Measurements from ENCODE around the gene SYMPK. TPM values are rescaled to one million over a fixed set of nuclear protein-coding genes. Genes with fewer than 3 reads are reported as not detected.
A peak's percentile ranks its signal among the peaks of the same experiment; 100 is the strongest.

Gene SYMPK
- total RNA-seq, 1 experiment from 2014 or later = 32.6 TPM

DNA sequence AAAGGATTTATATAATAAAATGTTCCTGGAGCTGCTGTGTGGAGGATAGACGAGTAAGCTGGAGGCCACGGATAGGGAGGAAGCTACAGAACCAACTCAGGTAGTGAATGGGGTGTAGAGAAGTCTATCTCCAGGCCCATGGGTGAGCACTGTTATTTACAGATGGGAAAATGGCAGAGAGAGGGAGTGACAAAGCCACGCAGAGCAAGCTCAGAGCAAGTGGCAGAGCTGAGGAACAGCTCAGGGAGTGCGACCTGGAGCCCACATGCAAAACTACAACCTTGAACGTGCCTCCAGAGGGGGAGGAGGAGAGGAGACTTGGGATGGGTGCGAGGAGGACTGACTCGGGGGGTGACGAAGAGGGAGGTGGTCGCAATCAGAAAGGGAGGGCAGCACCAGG is 34.4 kb downstream of the SYMPK start:
- peaks cover 52% of the 10 kb centered on the region for H3K36me3 ChIP-seq
- no peaks in the 10 kb centered on the region for H3K9me3 ChIP-seq (replicated peaks)
- no peaks in the 10 kb centered on the region for H3K4me1 ChIP-seq
- H3K27me3 ChIP-seq = no peaks in the 10 kb centered on the region
- no peak for DNase-seq
- no peak overlapping the region for H3K4me3 ChIP-seq
- no peak overlapping the region for H3K27ac ChIP-seq

DNA sequence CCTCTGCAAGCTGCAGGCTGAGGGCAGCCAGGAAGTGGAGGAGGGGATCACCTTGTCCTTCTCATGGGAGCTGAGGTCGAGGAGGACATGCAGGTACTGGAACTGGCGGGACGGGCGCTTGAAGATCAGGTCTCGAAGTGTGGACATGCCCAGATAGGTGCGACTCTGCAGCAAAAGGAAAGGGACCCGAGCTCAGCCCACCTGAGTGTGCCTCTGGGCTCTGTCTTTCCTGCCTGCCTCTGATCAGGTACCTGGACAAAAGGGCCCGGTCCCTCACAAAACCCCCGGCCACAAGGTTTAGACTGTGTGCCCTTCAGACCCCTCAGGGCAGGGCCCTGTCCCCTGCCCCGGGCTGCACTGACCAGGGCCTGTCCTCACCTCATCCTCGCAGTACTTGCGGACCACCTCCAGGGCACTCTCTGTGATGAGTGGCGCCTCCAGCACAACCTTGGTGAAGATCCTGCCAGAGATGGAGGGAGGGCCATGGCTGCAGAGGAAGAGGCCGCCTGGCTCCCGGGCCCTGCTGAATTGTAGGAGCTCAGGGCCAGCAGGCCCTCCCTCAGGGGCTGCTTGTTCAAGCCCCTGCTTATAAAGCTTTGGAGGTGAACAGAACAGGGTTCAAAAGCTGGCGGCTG is 35.4 kb downstream of the SYMPK start:
- H3K27me3 ChIP-seq = no peaks in the 10 kb centered on the region
- no peak for DNase-seq
- H3K36me3 ChIP-seq = peaks cover 51% of the 10 kb centered on the region
- no peak overlapping the region for H3K4me3 ChIP-seq
- H3K9me3 ChIP-seq (replicated peaks) = no peaks in the 10 kb centered on the region
- no peaks in the 10 kb centered on the region for H3K4me1 ChIP-seq
- no peak overlapping the region for H3K27ac ChIP-seq

DNA sequence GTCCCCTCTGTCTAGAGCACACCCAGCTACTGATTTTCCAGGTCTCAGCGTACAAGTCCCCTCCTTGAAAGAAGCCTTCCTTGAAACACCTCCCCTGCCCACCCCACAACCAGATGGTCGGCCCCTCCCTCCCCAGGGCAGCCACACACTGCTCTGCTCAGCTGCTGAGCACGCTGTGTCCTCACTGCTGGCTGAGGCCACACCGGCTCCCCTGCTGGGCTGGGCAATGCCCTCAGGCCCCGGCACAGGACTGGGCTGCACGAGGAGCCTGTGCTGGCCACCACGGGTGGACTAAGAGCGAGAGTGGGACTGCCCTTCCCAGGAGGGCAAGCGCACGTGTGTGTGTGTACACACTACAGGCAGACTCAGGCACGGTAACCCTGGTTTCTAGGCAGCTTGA is 36.0 kb downstream of the SYMPK start:
- DNase-seq = no peak
- peaks cover 47% of the 10 kb centered on the region for H3K36me3 ChIP-seq
- H3K4me1 ChIP-seq = no peaks in the 10 kb centered on the region
- H3K27me3 ChIP-seq = no peaks in the 10 kb centered on the region
- H3K9me3 ChIP-seq (replicated peaks) = no peaks in the 10 kb centered on the region
- no peak overlapping the region for H3K4me3 ChIP-seq
- no peak overlapping the region for H3K27ac ChIP-seq

DNA sequence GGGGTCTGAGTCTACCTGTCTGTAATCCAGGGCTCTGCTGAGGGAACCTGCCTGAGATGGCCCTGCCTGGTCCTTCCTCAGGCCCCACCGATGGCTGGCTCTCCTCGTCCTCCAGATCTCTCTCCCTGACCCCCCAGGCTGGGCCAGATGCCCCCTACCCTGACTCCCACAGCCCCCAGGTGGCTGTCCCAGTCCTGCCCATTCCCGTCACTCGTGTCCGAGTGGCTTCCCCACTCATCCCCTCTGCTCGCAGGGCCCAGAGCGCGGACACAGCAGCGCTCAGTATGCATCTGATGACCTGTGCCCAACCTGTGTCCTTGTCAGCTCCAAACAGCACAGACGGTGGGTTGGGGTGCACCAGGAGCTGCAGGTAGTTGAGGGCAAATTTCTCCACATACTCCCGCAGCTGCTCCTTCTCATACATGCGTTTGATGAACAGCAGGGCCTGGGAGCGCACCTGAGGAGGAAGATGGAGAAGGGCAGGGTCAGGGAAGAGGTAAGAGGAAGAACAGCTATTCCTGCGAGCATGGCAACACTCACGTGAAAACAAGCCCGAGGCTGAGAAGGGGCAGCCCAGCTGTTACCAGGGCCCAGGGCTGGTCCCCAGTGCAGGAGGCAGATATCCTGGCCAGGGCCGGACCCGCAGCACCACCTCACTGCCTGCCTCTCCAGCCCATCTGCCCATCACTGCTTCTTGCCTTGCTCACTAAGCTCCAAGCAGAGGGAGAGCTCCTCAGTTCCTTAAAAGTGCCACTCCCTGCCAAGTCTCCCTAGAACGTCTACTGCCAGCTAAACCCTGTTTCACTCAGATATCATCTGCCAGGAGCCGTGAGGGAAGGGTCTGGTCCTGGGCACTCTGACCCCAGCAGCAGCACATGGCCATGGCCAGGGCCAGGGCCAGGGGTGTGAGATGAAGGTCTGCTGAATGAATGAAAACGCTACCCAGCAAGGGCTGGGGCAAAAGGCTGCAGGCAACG is 36.7 kb downstream of the SYMPK start:
- Histone ChIP-seq H3K9me3 (replicated peaks) (no peaks in the 10 kb centered on the region), H3K27me3 (no peaks in the 10 kb centered on the region), H3K36me3 (peaks cover 40% of the 10 kb centered on the region), H3K27ac (no peak overlapping the region), H3K4me1 (no peaks in the 10 kb centered on the region), H3K4me3 (no peak overlapping the region)
- no peak for DNase-seq

DNA sequence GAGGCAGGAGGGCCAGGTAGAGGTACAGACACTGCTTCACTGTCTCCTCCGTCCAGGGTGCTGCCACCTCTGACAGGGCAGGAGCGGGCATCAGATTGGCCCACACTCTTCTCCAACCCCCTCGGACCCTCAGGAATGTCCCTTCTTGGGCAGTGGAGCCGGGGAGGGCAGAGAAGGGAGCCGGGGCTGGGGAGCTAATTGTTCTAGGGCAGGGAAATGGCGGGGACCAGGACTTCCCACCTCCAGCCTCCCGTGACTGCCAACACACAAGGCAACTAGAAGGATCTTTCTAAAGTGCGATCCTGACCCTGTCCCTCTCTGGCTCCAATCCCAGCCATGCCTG is 37.7 kb downstream of the SYMPK start:
- Histone ChIP-seq H3K4me1 (no peaks in the 10 kb centered on the region), H3K36me3 (peaks cover 36% of the 10 kb centered on the region), H3K27ac (no peak overlapping the region), H3K9me3 (replicated peaks) (no peaks in the 10 kb centered on the region), H3K27me3 (no peaks in the 10 kb centered on the region), H3K4me3 (no peak overlapping the region)
- DNase-seq = no peak

DNA sequence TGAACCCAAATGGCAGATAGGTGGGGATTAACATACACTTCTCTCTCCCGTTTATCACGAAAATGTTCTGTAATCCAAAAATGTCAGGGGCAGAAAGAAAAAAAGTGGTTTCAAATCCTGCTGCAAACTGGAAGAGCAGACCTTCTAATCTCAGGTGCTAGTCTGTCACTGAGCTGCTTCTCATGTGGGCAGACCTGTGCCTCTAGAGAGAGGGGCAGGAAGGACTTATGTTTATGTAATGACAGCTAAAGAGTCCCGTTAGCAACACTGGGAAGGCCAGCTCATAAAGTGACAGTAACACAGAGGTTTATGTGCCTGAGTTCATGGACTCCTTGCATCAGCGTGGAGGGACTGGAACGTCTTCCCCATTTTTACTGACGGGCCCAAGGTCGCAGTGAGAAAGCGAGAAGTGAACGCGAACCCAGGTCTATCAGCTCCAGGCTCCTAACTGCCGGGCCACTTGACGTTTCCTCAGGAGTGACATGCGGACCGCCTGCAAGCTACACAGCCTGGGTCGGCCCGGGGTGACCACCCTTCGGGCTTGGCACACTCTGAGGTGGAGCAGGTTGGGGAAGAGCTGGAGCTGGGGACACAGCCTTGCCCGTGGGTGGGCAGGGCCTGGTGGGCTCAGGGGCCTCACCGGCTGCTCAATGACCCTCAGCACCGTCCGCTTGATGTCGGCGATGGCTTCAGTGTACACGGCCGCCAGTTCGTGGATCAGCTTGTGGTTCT is 38.2 kb downstream of the SYMPK start:
- DNase-seq = no peak
- Histone ChIP-seq H3K27ac (no peak overlapping the region), H3K36me3 (peaks cover 36% of the 10 kb centered on the region), H3K27me3 (no peaks in the 10 kb centered on the region), H3K9me3 (replicated peaks) (no peaks in the 10 kb centered on the region), H3K4me3 (no peak overlapping the region), H3K4me1 (no peaks in the 10 kb centered on the region)

DNA sequence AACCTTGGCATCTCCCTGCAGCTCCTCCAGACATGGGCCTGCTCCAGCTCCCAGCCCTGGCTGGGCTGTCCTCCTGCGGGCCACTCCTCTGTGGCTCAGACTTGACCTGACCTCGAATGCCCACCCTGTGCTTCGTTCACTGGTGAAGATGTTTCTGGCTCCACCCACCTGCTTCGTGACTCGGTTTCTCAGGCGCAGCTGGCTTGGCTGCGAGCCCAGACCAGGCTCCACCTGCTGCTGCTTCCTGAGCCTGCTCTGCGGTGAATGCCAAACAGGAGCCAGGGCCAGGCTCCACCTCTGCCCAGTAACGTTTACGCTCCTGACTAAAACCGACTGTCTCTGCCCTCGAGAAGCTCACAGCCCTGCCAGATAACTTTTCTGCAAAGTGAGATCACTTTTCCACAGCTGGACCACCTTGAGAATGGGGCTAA is 38.9 kb downstream of the SYMPK start:
- no peak overlapping the region for H3K27ac ChIP-seq
- no peaks in the 10 kb centered on the region for H3K4me1 ChIP-seq
- no peaks in the 10 kb centered on the region for H3K9me3 ChIP-seq (replicated peaks)
- peaks cover 31% of the 10 kb centered on the region for H3K36me3 ChIP-seq
- no peak overlapping the region for H3K4me3 ChIP-seq
- H3K27me3 ChIP-seq = no peaks in the 10 kb centered on the region
- DNase-seq = no peak

DNA sequence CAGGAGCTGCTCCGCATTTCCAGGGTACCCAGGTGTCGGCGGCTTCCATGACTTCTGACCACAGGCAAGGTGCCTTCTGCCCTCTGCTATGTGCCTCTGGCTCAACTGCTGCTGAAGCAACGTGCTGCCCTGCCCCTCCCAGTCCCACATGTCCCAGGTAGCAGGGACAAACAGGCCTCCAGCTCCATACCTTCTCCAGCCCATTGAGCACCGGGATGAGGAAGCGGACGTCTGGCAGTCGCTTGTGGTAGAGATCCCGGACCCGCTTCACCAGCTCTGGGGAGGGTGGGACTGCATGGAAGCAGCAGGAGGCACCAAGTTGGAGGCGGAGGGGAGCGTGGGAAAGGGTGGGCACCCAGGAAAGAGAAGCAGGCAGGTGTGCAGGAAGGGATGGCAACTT is 39.8 kb downstream of the SYMPK start:
- no peaks in the 10 kb centered on the region for H3K4me1 ChIP-seq
- H3K4me3 ChIP-seq = no peak overlapping the region
- DNase-seq = no peak
- no peaks in the 10 kb centered on the region for H3K9me3 ChIP-seq (replicated peaks)
- H3K27ac ChIP-seq = no peak overlapping the region
- H3K27me3 ChIP-seq = no peaks in the 10 kb centered on the region
- peaks cover 31% of the 10 kb centered on the region for H3K36me3 ChIP-seq

DNA sequence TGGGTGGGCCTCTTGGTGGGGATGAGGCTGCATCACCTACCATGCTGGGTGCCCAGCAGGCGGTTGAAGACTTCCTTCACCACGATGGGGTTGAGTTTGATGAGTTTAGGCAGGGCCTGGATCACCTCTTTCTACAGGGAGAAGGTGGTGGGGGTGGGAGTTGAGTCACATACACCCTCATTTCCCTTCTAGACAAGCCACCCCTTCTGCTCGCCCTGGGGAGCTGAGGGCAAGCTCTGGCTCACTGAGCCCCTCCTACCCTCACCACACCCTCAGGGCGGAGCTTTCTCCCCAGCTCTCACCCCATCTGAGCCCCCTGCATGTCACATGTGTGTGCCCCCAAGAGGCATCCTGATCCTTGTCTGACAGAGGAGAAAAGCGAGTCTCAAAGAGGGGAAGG is 40.2 kb downstream of the SYMPK start:
- Histone ChIP-seq H3K36me3 (peaks cover 27% of the 10 kb centered on the region), H3K27ac (no peak overlapping the region), H3K27me3 (no peaks in the 10 kb centered on the region), H3K4me1 (peaks cover under 1% of the 10 kb centered on the region; the same call in 1 of the 2 replicates), H3K9me3 (replicated peaks) (no peaks in the 10 kb centered on the region), H3K4me3 (no peak overlapping the region)
- no peak for DNase-seq

DNA sequence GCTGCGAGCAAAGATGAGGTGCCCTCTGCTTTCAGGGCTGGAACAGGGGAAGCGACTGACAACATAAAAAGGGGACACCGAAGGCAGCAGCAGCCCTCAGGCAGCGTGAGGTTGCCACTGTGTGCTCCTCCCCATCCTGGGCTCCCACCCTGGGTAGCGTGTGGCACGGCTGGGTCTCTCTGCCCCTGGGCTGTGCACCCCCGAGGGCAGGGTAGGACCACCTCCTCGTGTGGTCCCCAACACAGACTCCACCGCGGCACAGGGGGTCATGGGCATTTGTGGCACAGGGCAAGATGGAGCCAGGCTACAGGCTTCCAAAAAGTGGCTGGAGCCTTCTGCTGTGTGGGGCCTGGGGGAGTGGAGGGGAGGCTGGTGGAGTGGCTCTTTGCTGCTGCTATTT is 41.4 kb downstream of the SYMPK start:
- Histone ChIP-seq H3K4me3 (no peak overlapping the region), H3K27me3 (no peaks in the 10 kb centered on the region), H3K4me1 (peaks cover 8% of the 10 kb centered on the region; the same call in 1 of the 2 replicates), H3K27ac (no peak overlapping the region), H3K9me3 (replicated peaks) (no peaks in the 10 kb centered on the region), H3K36me3 (peaks cover 25% of the 10 kb centered on the region)
- DNase-seq = no peak

DNA sequence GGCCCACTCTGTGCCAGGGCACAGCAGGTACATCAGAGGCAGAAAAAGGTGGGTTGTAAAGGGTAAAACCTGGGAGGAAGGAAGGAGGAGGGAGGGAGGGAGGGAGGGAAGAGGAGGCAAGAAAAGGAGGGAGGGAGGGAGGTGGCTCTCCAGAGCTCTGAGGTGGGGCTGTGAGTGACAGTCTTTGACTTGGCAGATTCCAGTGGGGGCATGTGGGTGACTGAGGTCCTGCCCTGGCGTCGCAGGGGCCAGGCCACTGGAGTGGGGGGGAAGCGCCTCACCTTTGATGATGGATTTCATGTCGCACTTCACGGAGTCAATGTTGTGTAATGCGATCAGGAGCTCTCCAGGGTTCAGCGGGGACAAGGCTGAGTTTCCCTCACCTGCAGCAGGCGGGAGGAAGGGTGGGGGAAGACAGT is 41.8 kb downstream of the SYMPK start:
- Histone ChIP-seq H3K27me3 (no peaks in the 10 kb centered on the region), H3K36me3 (peaks cover 23% of the 10 kb centered on the region), H3K27ac (no peak overlapping the region), H3K9me3 (replicated peaks) (no peaks in the 10 kb centered on the region), H3K4me3 (no peak overlapping the region), H3K4me1 (peaks cover 11% of the 10 kb centered on the region; the same call in 1 of the 2 replicates)
- no peak for DNase-seq

DNA sequence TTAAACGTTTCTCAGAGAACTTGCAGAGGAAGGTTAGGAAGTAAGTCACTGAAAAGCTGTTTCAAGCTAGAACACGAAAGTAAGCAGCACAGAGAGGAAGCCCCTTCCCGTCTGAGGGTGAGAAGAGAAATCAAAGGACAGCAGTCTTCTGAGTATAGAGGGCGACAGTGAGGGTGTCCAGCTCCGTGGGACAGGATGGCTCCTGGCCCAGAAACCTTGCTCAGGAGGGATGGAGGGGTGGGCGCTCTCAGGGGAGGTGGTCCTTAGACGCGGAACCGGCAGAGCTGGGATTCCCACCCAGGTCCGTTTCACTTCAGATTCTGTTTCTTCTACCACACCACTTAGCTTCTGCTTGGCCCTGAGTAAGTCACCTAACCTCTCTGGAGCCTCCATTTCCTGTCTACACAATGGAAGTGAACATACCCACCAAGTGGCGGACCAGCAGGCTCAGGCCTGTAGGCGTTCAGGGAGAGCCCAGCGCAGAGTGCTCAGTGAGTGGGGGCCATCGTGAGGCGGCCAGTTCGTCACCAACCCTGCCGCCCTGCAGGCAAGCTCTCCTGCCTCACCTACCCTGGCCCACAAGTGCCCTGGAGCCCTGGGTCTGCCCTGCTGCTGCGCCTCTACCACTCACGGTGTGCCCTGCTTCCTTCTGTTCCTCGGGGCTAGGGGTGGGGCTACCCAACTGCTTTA is 42.4 kb downstream of the SYMPK start:
- no peak for DNase-seq
- Histone ChIP-seq H3K4me3 (no peak overlapping the region), H3K9me3 (replicated peaks) (no peaks in the 10 kb centered on the region), H3K27me3 (no peaks in the 10 kb centered on the region), H3K27ac (no peak overlapping the region), H3K36me3 (peaks cover 23% of the 10 kb centered on the region), H3K4me1 (peaks cover 11% of the 10 kb centered on the region; the same call in 1 of the 2 replicates)

DNA sequence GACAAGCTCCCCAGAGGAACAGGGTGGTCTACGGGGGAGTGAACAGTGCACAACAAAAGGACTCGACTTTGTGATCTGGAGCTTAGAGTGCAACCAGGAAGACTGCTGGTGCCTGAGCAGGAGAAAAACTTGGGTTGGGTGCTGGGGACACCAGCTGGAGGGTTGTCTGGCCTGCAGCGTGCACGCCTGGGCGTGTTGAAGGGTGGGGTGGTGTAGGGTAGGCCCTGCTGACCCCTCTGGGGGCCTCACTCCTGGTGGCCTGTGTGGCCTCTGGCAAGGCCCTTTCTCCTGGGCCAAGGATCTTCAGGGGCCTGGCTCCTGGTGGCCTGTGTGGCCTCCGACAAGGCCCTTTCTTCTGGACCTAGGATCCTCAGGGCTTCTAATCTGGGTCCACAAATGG is 43.2 kb downstream of the SYMPK start:
- H3K4me1 ChIP-seq = peaks cover 11% of the 10 kb centered on the region; the same call in 1 of the 2 replicates
- H3K36me3 ChIP-seq = peaks cover 19% of the 10 kb centered on the region
- no peak overlapping the region for H3K27ac ChIP-seq
- H3K4me3 ChIP-seq = no peak overlapping the region
- no peaks in the 10 kb centered on the region for H3K27me3 ChIP-seq
- DNase-seq = no peak
- no peaks in the 10 kb centered on the region for H3K9me3 ChIP-seq (replicated peaks)

DNA sequence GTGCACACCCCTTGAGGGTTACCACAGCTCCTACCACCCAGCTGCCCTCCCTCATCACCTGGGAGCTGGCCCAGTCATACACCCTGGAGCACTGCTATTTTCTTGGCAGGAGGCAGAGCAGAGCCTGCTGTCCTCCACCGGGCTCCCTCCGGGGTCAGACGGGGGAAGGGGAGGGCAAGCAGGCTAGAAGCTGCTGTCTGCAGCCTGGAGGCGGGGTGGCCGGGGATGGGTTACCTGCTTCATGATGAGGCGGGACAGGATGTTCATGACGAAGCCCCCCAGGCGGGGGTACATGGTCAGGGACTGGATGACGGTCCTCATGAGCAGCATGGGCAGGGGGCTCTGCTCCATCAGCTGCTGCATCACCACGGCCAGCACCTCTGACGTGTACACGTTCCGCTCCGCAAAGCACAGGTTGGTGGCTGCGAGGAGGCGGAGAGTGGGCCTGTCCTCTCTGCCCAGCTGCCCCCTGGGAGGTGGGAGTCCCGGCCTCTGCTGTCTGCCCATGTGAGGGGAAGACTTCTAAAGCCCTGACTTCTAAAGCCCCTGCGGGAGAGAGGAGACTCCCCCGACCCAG is 45.1 kb downstream of the SYMPK start:
- H3K36me3 ChIP-seq = peaks cover 11% of the 10 kb centered on the region
- no peaks in the 10 kb centered on the region for H3K9me3 ChIP-seq (replicated peaks)
- H3K4me1 ChIP-seq = peaks cover 11% of the 10 kb centered on the region; the same call in 1 of the 2 replicates
- H3K4me3 ChIP-seq = no peak overlapping the region
- DNase-seq = peak in 1 of 2 experiments; percentile 32
- no peaks in the 10 kb centered on the region for H3K27me3 ChIP-seq
- no peak overlapping the region for H3K27ac ChIP-seq
